Peyer's patch (tissue), 4 donors: ENCODE data around the gene CXCL5.

Experiments
- CTCF ChIP-seq, 6 experiments: fragments of 450-650 bp in 4 of 6; fragments of 200-600 bp in 2 of 6; sonication (generic) in 1 of 6; IDR thresholded peaks; one replicate each; pipeline ENCODE4 v1.5.1; 2017 to 2019; ENCODE audit warnings: antibody characterized with exemption in 6 of 6, mild to moderate bottlenecking in 3 of 6, moderate library complexity in 1 of 6
- POLR2A ChIP-seq, 2 donors: fragments of 450-650 bp; IDR thresholded peaks; one replicate each; pipeline ENCODE4 v1.5.1; 2017; ENCODE audit warnings: antibody characterized with exemption in 2 of 2, mild to moderate bottlenecking in 2 of 2, moderate library complexity in 2 of 2

- TF ChIP-seq CTCF (IDR thresholded peaks at IDR 0.05) (no peak), POLR2A (IDR thresholded peaks at IDR 0.05) (no peak)
These were observed 22.3 kb downstream of the CXCL5 start for GRCh38 chr4:73976217-73976616.
